NCI-H82 (cell line): Measurements from ENCODE around the gene ARHGAP42.
"Not testable (repeated sequence)": the region's sequence is repeated elsewhere in the genome, so short reads cannot be mapped to it uniquely, and the experiment has no call there.

Source experiments
- DNase-seq: peaks from one replicate; lab custom pipeline; 2025; lab: John Stamatoyannopoulos, UW

ARHGAP42 gene

DNA sequence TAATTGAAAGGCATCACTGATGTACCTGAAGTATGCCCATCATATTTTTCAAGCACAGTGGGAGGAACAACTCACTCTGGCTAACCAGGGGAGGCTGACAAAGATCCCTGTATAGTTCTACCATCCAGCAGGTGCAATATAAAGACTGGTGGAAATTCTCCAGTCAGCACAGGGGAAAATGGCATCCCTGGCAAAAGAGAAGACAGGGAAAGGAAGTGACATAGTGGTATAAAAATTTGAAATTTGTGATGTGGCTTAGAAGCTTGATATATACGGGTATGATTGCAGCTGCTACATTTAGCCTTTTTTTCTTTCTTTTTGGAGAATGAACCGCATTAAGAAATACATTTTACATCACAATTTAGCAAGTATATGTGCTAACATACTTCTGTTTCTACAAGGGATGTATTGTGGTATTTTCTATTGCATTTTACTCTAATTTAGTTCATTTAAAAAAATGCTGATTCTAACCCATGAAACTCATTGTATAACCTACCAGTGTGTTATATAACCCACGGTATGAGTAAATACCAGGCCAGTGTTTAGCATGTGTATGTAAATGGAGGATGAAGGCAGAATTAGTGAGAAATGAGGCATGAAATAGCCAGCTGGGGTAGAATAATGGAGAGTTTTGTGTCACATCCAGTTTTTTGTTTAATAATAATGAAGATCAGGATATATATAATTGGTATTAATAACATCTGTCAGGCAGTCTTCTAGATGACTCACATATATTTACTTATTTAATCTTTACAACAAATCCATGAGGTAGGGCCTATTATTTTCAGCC, 186.1 kb downstream of the ARHGAP42 start:
- no peak for DNase-seq

DNA sequence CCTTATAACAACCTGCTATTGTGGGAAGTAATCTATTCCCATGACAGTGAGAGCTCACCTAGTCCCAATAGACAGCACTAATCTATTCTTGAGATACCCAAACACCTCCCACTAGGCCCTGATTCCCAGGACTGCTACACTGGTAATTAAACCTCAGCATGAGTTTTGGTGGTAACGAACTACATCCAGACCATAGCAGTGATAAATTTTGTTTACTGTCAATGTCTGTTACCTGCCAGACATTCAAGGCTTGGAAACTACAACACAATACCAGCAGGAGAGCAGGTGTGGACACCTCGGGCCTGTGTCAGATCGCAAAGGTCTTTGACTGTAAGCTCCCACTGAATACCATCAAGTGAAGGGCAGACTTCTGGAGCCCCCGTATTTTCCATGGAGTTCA, 187.1 kb downstream of the ARHGAP42 start:
- DNase-seq: no peak

DNA sequence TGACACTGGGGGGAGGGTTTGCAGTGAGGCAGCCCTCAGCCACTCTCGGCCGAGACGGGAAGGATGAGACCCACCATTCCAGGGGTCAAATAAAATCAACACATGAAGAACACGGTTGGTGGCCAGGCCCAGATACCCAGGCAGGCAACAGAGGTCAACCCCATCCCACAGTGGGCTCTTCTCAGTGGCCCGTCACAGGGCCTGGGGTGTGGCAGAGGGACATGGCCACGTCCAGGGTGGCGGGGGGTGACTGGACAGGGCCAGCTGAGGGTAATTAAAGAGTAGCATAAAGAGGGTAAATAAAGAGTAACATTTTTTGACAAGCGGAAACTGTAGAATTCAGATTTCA, 188.4 kb downstream of the ARHGAP42 start:
- DNase-seq: no peak

DNA sequence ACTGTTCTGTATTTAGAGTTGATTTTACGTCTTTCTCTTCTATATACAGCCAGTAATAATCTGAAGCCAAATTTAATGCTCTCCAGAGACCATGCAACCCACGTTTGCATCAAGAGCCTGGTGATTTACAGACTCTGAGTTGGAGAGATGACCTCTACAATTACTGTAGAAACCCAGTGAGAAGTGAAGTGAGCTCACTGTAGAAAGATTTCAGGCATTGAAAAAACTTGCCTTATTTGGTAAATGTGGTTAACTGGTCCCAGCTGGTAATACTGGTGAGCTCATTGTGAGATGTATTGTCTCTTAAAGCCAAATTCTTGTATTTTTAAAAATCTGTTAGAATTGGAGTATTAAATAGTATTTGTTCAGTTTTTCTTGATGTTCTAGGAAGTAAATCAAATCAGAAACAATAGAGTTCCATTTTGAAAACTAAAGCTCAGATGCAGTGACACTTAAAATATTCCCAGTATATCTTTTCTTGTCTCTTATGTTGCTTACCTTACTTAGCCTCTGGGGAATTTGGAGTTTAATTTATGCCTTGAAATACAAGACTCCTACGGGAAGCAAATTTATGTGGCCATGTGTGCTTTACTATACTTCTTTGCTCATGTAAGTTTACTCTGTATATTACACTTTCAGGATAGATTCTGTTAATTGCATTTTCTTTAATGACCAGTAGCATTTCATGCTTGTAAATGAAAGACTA, 189.9 kb downstream of the ARHGAP42 start:
- DNase-seq: no peak

DNA sequence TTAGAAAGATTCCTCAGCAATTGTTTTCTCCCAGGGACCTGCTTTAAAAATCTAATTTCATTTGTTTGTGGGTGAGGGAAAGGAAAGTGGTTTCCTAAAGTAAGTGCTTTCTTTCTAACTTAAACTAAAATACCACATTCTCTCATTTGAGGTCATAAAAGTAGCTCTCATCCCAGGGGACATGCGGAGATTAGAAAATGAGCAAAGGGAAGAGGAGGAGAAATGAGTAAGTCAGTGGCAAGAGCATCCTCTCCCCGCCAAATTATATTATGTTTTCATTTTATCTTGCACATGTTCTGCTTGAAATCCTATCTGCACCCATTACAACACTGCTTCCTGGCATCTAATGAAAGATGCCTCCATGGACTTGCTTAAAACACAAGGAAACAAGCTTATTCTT, 191.4 kb downstream of the ARHGAP42 start:
- no peak for DNase-seq

DNA sequence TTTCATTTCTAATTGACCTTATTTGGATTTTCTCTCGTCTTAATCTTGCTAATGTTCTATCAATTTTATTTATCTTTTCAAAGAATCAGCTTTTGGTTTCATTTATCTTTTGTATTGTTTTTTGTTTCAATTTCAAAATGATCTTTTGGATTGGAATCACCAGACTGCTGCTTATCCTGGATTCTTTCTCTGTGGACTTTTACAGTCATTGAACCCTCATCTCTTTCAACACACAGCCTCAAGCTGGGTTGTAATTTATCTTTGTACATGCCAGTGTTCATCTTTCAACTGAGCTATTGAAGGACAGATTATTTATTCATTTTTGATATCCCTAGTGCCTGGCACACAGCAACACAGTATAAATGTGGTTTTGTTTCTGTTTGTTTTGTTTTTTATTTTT, 195.9 kb downstream of the ARHGAP42 start:
- DNase-seq: no peak

DNA sequence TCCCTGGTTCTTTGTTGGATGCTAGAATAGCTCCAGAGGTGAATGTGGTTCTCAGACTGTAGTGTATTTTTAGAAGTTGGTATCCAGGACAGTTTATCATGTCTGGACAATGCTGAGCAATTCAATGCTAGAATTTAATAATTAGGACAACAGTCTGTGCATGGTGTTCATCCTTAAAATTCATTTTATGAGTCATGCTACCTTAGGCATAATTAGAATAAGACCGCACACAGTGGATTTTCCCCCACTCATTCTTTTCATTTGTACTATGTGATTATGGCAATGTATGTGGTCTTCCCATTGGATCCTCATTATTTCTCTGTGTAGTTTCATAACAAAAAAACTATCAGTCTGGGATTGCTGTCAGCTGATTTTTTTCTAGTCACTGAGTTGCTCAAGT, 196.7 kb downstream of the ARHGAP42 start:
- no peak for DNase-seq

DNA sequence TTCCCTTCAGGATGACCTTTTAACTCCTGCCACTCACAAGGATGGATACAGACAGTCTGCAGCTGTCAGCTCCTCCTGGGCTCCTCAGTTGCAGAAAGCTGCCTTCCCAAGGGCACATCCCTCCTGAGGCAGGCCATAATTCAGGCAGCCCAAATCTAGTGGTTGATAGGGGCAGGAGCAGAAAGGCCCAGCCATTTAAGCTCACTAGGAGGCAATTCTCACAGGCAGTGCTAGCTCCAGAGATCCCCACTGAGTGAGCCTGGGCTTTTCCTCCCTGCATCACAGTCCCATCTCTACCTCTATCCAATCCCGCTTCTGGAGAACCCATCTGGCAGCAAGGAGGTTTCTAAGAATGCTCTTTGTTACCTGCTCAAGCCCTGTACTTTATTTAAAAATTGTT, 200.6 kb downstream of the ARHGAP42 start:
- no peak for DNase-seq

DNA sequence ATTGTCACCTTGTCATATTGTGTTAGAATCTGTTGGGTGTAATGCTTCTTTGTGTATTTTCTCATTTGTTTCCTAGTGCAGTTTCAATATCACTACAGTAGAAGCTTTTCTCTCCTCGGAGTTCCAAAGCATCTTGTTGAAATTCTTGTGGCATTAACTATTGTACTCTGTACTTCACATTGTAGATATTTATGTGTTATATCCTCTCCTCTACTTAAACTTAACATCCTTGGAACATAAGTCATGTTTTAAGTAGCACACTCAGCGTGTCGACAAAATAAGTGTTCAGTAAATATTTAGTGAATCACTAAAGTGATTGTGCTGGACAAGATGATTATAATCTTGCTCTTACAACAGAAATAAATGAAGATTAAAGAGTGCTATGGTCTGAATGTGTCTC, 201.7 kb downstream of the ARHGAP42 start:
- DNase-seq: no peak

DNA sequence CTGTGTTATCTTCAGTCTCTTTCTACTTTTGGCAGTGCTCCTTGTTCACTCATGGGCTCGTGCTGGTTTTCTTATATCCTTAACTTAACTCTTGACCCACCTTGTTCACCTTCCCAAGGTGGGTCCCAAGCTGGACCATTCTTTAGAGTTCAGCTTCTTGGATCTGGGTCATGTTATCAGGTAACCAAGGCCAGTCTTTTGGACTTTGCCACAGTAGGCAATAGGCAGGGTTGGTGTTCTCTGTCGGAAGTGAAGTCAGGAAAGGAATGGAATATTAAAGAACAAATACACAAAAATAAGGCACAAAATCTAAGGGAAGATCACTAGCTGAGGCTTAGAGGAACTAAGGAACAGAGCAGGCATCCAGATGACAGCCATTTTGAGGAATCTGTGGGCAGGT, 202.7 kb downstream of the ARHGAP42 start:
- no peak for DNase-seq

DNA sequence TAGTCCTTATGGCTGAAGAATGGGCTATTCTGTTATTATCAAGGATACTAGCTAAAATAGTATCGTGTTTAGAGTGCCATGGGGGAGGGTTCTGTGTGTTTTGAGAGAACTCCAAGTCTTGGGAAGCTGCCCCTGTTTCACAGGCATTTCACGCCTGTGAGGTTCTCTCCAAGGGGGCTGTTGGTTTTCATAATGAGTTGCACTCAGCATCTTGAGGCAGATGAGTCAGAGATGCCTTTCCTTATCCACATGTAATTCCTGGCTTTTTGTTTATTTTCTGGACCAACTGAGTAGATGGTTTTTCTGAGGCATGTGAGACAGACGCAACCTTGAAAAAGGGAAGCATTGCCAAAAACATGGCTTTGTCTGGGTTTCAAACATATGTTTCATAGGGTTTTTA, 203.7 kb downstream of the ARHGAP42 start:
- no peak for DNase-seq

DNA sequence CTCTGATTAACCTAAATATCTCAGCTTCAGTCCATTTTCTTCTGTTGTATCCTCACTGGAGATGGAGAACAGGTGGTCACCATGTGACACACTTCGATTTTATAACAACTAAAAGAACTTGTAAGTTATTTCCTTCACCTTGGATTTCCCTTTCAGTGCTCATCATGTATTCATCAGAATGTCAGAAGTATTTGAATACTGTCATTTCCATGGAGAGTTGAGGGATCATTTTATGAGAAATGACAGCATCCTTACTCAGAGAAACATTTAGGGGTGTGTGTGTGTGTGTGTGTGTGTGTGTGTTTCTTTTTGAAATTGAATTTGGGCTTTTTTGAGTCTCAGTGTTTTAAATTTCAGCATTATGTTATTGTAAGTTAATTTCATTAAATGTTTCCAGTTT, 205.8 kb downstream of the ARHGAP42 start:
- DNase-seq: no peak

DNA sequence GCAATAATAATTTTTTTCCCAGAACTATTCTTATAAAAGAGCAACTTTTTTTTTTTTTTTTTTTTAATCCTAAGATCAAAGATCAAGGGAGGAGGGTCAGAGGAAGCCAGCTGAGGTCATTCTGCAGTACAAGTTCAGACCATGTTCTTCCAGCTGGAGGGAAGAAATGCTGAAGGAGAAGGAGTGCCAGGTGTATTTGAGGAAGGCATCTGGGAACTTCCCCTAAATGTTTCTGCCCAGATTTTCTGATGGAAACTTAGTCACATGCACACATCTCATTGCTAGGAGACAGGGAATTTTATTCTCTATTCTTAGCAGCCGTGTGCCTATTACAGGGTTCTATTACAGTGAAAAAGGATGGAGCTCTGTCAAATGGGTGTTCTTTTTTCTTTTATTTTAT, 208.4 kb downstream of the ARHGAP42 start:
- no peak for DNase-seq

DNA sequence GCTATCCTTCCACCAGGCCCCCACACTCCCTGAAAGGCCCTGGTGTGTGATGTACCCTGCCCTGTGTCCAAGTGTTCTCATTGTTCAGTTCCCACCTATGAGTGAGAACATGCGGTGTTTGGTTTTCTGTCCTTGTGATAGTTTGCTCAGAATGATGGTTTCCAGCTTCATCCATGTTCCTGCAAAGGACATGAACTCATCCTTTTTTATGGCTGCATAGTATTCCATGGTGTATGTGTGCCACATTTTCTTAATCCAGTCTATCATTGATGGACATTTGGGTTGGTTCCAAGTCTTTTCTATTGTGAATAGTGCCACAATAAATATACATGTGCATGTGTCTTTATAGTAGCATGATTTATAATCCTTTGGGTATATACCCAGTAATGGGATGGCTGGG, 208.9 kb downstream of the ARHGAP42 start:
- DNase-seq: not testable (repeated sequence)

DNA sequence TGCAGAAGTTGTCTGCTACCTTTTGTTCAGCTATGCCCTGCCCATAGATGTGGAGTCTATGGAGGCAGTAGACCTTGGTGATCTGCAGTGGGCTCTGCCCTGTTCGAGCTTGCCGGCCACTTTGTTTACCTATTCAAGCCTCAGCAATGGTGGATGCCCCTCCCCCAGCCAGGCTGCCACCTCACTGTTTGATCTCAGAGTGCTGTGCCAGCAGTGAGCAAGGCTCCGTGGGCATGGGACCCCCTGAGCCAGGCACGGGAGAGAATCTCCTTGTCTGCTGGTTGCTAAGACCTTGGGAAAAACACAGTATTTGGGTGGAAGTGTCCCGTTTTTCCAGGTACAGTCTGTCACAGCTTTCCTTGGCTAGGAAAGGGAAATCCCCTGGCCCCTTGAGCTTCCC, 214.4 kb downstream of the ARHGAP42 start:
- DNase-seq: not testable (repeated sequence)

DNA sequence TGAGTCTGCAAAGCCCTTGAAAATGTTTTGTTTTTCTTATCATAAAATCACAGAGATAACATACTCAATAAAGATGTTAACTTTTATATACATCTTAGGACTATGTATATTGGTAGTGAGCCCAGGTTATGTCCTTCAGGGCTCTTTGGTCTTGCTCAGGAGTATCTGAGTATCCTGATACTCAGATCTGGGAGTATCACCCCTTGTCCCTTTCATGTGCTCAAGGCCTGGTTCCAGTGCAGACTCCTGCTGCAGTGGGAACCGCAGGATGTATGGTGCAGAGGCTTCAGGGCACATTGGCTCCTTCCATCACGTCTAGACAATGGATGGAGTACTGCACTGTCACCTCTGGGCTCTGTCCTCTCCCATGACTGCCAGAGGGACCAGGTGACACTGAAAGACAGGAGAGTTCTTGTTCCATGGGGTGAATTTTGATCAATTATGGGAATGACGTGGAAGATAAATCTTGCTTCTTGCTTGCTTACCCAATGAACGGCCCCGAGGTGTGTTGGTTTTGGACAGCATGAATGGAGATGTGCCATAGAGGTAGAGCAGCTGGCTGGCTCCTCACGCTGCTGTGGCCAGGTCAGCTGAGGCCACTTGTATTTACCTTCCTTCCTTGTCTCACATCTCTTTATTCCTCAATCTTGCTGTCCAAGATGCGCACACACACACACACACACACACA, 215.5 kb downstream of the ARHGAP42 start:
- no peak for DNase-seq

DNA sequence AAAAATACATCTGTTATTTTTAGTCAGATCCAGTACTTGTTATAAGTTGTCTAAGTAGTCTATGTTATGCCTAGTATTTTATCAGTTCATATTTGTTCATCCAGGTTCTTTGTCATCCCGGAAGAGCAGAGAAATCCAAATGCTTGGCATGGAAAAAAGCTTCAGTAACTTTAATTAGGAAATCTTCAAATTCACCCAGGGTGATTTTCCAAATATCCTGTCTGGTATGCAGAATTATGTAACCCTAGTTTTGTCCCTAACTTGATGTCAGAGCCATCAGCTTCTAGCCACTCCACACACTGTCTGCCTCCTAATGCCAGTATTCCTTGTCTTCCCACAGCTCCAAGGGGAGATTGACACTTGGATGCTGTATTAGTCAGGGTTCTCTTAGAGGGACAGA, 216.2 kb downstream of the ARHGAP42 start:
- no peak for DNase-seq

DNA sequence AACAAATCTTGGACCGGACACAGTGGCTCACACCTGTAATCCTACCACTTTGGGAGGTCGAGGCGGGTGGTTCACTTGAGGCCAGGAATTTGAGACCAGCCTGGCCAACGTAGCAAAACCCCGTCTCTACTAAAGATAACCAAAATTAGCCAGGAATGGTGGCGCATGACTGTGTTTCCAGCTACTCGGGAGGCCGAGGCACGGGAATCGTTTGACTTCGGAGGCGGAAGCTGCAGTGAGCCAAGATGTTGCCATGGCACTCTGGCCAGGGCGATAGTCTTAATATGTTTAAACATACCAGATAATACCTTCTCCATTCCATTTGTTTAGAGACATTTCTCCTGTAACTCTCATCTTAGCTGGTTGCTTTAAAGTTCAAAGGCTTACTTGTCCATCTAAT, 218.6 kb downstream of the ARHGAP42 start:
- DNase-seq: no peak

DNA sequence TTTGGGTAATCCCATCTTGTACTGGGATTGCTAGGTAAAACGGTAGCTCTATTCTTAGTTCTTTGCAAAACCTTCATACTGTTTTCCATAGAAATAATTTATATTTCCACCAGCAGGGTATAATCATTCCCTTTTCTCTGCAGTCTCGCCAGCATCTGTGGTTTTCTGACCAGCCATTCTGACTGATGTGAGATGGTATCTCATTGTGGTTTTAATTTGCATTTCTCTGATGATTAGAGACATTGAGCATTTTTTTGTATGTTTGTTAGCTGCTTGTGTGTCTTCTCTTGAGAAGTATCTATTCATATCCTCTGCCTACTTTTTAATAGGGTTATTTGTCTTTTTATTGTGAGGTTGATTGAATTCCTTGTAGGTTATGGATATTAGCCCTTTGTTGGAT, 221.7 kb downstream of the ARHGAP42 start:
- DNase-seq: no peak

DNA sequence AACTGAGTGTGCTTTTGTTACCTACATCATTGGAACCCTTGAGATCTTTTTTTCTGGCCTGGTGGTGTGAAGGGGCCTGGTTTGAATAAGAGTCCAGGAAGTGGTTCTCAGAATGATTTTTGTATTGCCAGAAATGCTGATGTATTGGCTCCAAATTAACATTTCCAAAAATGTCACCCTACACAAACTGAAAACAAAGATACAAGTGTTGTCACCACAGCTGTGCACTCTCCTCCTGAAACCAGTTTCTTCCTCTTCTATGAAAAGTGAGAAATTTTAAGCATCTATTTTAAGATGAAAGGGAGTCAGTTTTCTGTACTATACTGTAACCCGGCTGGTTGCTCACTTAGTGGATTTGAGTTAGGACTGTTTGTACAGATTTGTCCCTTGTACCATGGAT, 223.7 kb downstream of the ARHGAP42 start:
- DNase-seq: no peak

DNA sequence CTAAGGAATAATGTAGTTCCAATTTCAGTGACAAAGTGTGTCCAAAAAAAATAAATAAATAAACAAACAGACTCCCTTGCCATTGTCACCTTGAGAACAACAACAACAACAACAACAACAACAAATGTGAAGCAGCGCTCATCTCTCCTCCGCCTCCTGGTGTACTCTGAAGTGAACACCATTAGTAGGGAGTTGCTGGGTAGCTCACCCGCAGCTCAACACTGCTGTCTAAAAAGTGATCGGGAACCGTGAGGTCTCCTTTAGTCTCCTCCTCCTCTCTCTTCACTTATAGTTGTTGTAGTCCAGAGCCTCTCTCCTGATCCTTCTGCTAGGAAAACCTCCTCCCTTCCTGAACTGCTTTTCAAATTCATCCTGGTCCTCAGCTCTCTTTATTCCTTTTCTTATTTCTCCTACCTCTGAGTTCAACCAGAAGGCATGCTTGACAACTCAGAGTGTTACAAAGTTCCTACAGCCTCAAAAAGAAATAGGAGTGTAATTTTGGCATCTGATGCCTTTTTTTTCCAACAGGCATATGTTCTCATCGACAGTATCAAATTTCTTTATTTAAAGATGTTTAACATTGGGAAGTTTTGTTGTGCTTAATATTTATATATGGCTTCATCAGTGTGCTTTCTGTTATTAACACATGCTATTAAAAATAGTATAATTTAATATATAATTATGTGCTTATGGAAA, 227.5 kb downstream of the ARHGAP42 start:
- DNase-seq: no peak
